Measurements from ENCODE around the gene AQP6.

AQP6 gene

DNA sequence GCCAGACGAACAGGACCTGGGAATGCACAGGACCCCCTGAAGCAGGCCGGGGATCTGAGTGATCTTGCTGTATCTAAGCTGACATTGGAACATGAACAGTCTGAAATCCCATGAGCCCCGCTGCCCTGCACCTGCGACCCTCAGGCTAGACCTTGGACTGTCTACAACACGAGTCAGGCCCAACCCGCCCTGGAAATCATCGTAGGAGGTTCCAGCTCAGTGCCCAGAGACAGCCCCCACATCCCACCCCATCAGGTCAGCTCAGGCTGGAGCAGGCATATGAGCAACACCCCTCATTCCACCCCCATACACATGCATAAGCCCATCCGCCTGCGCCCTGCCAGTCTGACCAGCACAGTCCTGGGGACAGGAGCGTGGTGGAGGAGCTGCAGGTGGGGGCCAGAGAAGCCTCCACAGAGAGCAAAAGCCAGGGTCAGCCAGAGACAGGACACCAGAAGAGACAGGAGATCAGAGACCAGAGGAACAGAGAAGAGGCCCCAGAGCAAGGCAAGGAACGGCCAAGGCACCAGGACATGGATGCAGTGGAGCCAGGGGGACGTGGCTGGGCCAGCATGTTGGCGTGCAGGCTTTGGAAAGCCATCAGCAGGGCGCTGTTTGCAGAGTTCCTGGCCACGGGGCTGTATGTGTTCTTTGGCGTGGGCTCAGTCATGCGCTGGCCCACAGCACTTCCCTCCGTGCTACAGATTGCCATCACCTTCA lies at the start of gene AQP6:
Gene AQP6, plus strand, starts transcription at position 307 of the 720 bp plus-strand sequence. Its CDS starts 227 bp downstream, at position 534.
- DNase-seq: no peak

- DNase-seq: no peak
Observed at GRCh38 chr12:49923035-49923644, 49.6 kb upstream of the AQP6 start.

DNA sequence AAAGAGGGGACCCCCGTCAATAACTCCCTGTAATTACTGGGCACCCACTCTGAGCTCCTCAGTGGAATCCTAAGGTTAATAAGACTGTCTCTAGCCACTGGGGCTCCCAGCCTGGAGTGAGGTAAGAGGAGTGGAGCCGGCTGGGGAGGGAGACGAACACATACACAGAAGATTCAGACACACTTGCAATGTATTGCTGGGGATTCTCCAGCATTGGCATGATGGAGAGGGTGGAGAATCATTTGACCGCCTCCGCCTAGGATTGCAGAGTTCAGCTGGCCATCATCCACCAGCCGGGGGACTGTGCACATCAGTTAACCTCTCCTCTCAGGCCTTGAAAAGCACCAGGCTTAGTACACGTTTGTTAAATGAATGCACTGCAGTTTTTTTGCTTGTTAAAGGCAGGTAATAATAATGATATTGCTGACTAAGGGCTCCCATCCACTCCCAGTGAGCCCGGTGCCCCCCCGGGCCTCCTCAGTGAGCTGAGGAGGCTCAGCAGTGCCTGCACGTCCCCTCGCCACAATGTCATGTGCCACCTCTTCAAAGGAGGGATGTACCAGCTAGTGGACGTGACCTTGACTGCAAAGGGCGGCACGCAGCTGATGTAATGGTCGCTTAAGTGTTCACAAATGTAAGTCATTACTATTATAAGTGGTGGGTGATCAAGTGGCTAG lies 48.7 kb upstream of the AQP6 start:
- no peak for DNase-seq

DNA sequence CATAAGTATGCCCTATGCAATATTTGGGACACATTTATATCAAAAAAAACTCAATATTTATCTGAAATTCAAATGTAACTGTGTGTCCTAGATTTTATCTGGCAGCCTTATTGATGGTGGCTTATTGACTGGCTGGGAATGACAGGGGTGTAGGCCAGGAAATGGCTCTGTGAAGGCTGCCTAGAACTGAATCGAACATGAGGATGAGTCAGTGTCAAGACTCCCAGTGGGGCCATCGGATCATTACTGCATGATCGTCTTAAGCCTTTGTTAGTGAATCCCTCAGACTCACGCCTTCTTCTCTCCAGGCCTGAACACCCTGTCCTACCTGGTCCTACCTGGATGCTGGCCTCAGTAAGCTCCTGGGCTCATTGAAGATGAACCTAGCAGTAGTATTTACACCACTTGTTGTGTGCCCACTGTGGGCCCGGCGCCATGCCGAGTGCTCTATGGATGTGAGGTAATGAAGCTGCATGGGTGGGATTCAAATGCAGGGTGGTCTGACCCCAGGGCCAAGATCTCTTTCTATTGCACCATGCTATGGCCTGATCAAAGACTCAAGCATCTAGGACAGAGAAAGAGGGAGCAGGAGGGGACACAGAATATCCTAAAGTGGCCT lies 48.0 kb upstream of the AQP6 start:
- no peak for DNase-seq

- DNase-seq: no peak
Observed at GRCh38 chr12:49925433-49926204, 47.1 kb upstream of the AQP6 start.

GRCh38 chr12:49928471-49928870 lies 44.3 kb upstream of the AQP6 start:
- DNase-seq: no peak

DNA sequence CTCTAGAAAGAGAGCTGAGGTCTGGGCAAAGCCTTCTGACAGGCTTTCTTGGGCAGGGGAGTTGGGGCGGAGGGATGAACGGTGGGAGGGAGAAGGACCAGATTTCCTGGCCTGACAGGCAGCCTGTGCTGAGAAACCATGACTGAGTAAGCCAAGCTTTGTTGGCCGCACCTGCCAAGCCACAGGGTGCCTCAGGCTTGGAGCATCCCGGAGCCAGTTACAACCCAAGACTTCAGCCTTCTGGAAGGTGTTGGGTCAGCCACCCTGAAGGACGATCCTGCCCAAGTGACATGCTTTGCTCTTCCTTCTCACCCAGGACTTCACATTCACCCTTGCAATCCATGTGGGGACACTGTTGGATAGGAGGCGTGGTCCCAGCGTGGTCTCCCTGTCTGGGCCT lies 43.2 kb upstream of the AQP6 start:
- DNase-seq: no peak

- no peak for DNase-seq
Observed at GRCh38 chr12:49930515-49931288, 42.0 kb upstream of the AQP6 start.

- DNase-seq: no peak
Observed at GRCh38 chr12:49932023-49932422, 40.7 kb upstream of the AQP6 start.

GRCh38 chr12:49932533-49933130 lies 40.1 kb upstream of the AQP6 start:
- no peak for DNase-seq

DNA sequence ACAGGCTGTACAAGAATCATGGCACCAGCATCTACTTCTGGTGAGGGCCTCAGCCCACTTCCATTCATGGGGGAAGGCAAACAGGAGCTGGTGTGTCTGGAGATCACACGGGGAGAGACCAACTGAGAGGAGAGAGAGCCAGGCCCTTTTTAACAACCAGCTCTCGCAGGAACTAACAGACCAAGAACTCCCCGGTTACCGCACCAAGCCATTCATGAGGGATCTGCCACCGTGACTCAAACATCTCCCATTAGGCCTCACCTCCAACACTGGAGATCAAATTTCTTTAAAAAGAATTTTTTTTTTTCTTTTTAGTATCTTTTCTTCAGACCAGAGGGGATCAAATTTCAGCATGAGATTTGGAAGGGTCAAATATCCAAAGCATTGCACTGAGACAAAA lies 39.0 kb upstream of the AQP6 start:
- DNase-seq: no peak

DNA sequence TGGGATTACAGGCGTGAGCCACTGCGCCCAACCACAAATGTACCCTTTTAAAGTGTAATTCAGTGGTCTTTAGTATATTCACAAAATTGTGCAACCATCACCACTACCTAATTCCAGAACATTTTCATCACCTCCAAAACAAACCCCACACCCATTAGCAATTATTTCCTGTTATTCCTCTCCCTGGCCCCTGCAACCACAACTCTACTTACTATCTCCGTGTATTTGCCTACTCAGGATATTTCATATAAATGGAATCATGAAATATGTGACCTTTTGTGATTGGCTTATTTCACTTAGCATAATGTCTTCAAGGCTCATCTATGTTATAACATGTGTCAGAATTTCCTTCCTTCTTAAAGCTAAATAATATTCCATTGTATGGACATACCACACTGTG lies 38.2 kb upstream of the AQP6 start:
- no peak for DNase-seq

- DNase-seq: no peak
Observed at GRCh38 chr12:49936925-49937324, 35.8 kb upstream of the AQP6 start.

- DNase-seq: no peak
Observed at GRCh38 chr12:49937639-49938300, 35.0 kb upstream of the AQP6 start.

DNA sequence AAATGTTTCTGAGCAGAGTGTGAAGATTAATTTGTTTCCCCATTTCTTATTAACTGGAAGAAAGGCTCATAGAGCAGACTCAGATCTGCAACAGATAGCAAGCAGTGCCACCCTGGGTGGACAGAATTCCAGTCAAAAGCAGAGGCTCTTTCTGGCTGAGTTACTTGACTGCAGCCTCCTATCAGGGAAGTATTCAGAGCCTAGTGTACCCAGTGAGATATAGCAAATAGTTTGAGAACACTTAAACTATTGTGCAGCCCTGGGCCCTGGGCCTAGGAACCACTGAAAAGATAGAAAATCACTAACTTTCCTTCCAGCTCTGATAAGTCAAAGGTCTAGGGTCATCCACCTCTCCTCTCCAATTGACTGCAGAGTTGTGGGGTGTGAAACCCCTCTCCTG lies 33.4 kb upstream of the AQP6 start:
- DNase-seq: no peak

- no peak for DNase-seq
Observed at GRCh38 chr12:49939707-49940106, 33.0 kb upstream of the AQP6 start.

DNA sequence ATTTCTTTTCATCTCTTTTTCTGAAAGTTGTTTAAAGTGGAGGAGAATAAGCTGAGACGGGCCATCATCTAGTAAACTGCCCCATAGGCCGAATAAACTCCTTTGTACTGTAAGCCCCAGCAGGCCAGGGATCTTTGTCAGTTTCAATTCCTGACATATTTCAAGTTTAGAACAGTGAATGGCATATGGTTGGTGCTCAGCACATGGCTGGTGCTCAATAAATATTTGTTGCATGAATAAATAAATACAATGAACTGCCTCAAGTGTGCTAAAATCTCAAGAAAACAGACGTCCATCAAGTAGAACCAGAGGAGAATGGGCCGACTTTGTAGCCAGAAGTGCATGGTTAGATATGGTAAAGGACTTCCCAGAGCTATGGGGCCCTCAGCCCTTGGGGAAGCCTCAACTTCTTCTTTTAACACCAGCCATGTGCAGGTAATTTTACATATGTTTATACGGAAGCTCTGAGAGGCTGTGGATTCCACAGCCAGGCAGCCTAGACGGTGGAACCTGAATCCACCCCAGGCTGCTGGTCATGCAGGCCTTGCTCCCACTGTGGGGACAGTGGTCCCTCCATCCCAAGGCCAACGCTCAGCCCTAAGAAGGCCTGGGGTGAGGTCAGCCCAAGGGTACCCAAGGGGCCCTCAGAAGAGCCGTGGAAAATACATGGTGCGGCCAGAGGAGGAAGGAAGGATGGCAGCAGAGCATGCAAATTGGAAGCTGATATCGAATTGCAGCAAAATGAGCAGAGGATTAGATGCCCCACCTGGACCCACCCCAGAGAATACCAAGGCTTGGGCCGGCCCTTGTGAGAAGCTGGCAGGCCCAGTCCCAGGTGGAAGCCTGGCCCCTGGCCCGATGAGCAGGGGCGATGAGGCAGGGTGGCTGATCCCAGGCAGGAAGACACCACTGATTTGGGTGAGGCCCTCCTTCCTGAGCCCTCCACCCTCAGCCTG lies 30.9 kb upstream of the AQP6 start:
- no peak for DNase-seq

GRCh38 chr12:49942512-49942893 lies 30.2 kb upstream of the AQP6 start:
- DNase-seq: no peak

DNA sequence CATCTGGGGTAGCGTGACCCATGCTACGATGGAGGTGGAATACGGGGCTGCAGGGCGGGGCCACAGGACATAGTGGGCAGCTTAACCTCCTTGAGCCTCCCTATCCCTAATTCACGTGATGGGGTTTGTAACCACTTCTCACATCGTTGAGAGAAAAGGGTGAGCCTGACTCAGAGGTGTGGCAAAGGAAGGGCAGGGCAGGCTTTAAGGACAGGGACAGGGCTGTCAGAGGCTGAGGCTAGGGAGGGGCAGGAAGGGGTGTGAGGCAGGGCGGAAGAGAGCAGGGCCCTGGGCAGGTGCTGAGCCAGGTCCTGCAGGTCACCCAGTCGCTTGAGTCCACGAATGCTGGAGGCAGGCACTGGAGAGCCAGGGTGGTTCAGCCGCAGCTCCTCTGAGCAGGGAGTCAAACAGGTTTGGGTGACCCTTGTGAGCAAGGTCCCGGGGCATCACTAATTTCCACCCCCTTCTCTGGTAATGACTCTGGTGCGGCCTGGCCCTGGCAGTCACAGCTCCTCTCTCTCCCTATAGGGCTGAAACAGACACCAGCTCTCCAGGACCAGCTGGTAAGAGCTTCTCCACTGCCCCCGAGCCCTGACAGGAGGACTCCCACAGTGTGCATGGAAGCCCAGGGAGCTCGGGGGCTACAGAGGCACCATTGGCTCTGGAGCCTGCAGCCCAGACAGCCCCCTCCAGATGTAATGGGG lies 29.7 kb upstream of the AQP6 start:
- no peak for DNase-seq

DNA sequence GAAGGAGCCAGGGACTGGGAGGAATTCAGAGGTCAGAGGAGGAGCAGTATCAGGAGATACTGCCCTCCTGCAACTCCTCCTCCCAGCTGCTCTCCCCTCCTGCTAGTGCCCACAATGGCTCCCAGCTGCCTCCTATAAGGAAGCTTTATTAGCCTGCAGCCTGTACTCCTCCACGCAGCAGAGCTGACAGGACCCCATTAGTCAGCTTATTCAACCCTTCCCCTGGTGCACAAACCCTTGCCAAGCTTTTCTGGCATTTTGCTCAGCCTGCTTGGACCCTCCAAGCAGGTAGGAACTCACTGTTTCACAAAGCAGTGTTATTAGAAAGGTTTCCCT lies 29.2 kb upstream of the AQP6 start:
- no peak for DNase-seq

All from CD4-positive, alpha-beta T cell treated with Interleukin-4 for 1 hour (primary cell).